IMR-90 (cell line): ENCODE data around the gene PLA2G1B. TPM values are rescaled to one million over a fixed set of nuclear protein-coding genes. Genes with fewer than 3 reads are reported as not detected.

Source experiments
- RCOR1 ChIP-seq: IDR thresholded peaks from 2 replicates; pipeline ENCODE4 v1.6.1; 2012; ENCODE audit warnings: mild to moderate bottlenecking, low read length, improper control_type of control experiment; ENCODE audit not compliant: insufficient replicate concordance
- USF2 ChIP-seq: fragments of 150-350 bp; IDR thresholded peaks from 2 replicates; pipeline ENCODE4 v1.6.1; 2017; ENCODE audit warnings: mild to moderate bottlenecking, antibody characterized with exemption, low read length, low read depth
- polyA plus RNA-seq, 3 experiments: library from polyadenylated mRNA; depleted of rRNA; stranded (reverse); fragments of >200 nt; gene quantifications; 2 replicates each; pipeline ENCODE4 v1.2.3, GENCODE V29; 2012; ENCODE audit warnings: low replicate concordance in 1 of 3
- total RNA-seq: library from RNA; depleted of rRNA; stranded (reverse); fragments of >200 nt; gene quantifications from 2 replicates; pipeline ENCODE4 v1.2.3, GENCODE V29; 2012

Gene PLA2G1B
- total and polyA plus RNA-seq, 2 of the 4 experiments (the other 2 are of a cell fraction), result not detected

GRCh38 chr12:120301962-120302815 is 25.4 kb downstream of the PLA2G1B start, which contains the start of gene SIRT4 (continued):
- TF ChIP-seq RCOR1 (no peak), USF2 (no peak)
